HCT116 (cell line): ENCODE results near the gene SLC5A6. TPM values are rescaled to one million over a fixed set of nuclear protein-coding genes. Genes with fewer than 3 reads are reported as not detected.

Source experiments
- ATAC-seq: fragments of 200-7000 bp; cut with Tn5 transposase; 2 replicates; pipeline ENCODE4 v1.9.1; 2020; ENCODE audit warnings: mild to moderate bottlenecking, moderate library complexity
- BruUV-seq: library from RNA; stranded (reverse); fragments of 400-500 nt; replicated peaks from 2 replicates; lab custom pipeline; 2021; lab: Mats Ljungman, UMichigan
- CTCF ChIA-PET: fragments of 300-600 bp; sonication (Branson Sonifier 250); formaldehyde crosslinking; loops from one replicate; lab custom pipeline; 2021; ENCODE audit warnings: antibody characterized with exemption; lab: Charles Lee
- POLR2A ChIA-PET: fragments of 300-600, 350-600 bp; sonication (Branson Sonifier 250); formaldehyde crosslinking; loops from one replicate; lab custom pipeline; 2021; ENCODE audit warnings: antibody characterized with exemption; lab: Charles Lee
- RAD21 ChIA-PET, 2 experiments: fragments of 300-600 bp; sonication (Branson Sonifier 250); formaldehyde crosslinking; loops; one replicate each; lab custom pipeline; 2023; ENCODE audit warnings: low total read pairs in 2 of 2; ENCODE audit not compliant: uncharacterized antibody in 2 of 2, unreplicated experiment in 2 of 2, low non-redundant PET in 1 of 2; lab: Charles Lee
- DNase-seq: peaks from one replicate; pipeline ENCODE4 v3.0.0-alpha.2; 2010; ENCODE audit warnings: low read depth, low spot score
- H2AFZ ChIP-seq: fragments of 200-600 bp; shearing (Covaris generic), sonication (generic); 2 replicates; pipeline ENCODE4 v1.6.1; 2017; ENCODE audit warnings: low read depth, mixed run types, mixed read lengths, antibody characterized with exemption, low read length; ENCODE audit not compliant: poor library complexity, severe bottlenecking
- H3K27ac ChIP-seq: 2 replicates; pipeline ENCODE4 v1.5.1; 2012; ENCODE audit warnings: low read depth, low read length
- H3K27me3 ChIP-seq: fragments of 200-600 bp; sonication (generic); 2 replicates; pipeline ENCODE4 v1.6.1; 2016; ENCODE audit warnings: mixed run types, low read length, mixed read lengths; ENCODE audit not compliant: insufficient read depth
- H3K36me3 ChIP-seq, 2 experiments: fragments of 200-500 bp in 1 of 2; fragments of 200-600 bp in 1 of 2; sonication (Bioruptor generic) in 1 of 2; sonication (generic) in 1 of 2; 2 replicates each; pipeline versions ENCODE4 v1.5.1 to v1.6.1; 2014 to 2016; ENCODE audit warnings: low read length in 2 of 2, inconsistent platforms in 1 of 2, mixed read lengths in 1 of 2, mixed run types in 1 of 2; ENCODE audit not compliant: insufficient read depth in 2 of 2, control insufficient read depth in 1 of 2
- H3K4me1 ChIP-seq, 2 experiments: fragments of 200-600 bp in 1 of 2; sonication (generic) in 1 of 2; 2 replicates each; pipeline versions ENCODE4 v1.5.1 to v1.6.1; 2012 to 2017; ENCODE audit warnings: low read length in 2 of 2, inconsistent platforms in 1 of 2, mild to moderate bottlenecking in 1 of 2, mixed read lengths in 1 of 2, mixed run types in 1 of 2, moderate library complexity in 1 of 2; ENCODE audit not compliant: insufficient read depth in 2 of 2, control insufficient read depth in 1 of 2
- H3K4me2 ChIP-seq: fragments of 200-600 bp; sonication (generic); 2 replicates; pipeline ENCODE4 v1.6.1; 2017; ENCODE audit warnings: mixed run types, low read length, mixed read lengths
- H3K4me3 ChIP-seq, 2 experiments: fragments of 200-600 bp in 1 of 2; sonication (generic) in 1 of 2; replicated peaks in 1 of 2; 2 replicates each; pipeline ENCODE4 v1.5.1; 2011 to 2016; ENCODE audit warnings: low read length in 2 of 2, control low read depth in 1 of 2, low read depth in 1 of 2, mild to moderate bottlenecking in 1 of 2, mixed read lengths in 1 of 2, mixed run types in 1 of 2
- H3K79me2 ChIP-seq: fragments of 200-600 bp; sonication (generic); 2 replicates; pipeline ENCODE4 v1.6.1; 2017; ENCODE audit warnings: mild to moderate bottlenecking, mixed run types, low read length, moderate library complexity, mixed read lengths; ENCODE audit not compliant: insufficient read depth
- H3K9ac ChIP-seq: fragments of 200-600 bp; sonication (generic); 2 replicates; pipeline ENCODE4 v1.6.1; 2016; ENCODE audit warnings: low read length, mixed read lengths
- H3K9me2 ChIP-seq: fragments of 200-600 bp; sonication (generic), shearing (Covaris generic); 2 replicates; pipeline ENCODE4 v1.6.1; 2017; ENCODE audit warnings: mixed run types, mild to moderate bottlenecking, moderate library complexity; ENCODE audit not compliant: insufficient read depth
- H3K9me3 ChIP-seq, 2 experiments: fragments of 200-500 bp in 1 of 2; fragments of 200-600 bp in 1 of 2; sonication (Bioruptor generic) in 1 of 2; sonication (generic) in 1 of 2; 2 replicates each; pipeline ENCODE4 v1.6.1; 2014 to 2017; ENCODE audit warnings: low read length in 2 of 2, mixed read lengths in 2 of 2, inconsistent platforms in 1 of 2, low read depth in 1 of 2, mild to moderate bottlenecking in 1 of 2, mixed run types in 1 of 2, moderate library complexity in 1 of 2; ENCODE audit not compliant: control insufficient read depth in 1 of 2, insufficient read depth in 1 of 2
- H4K20me1 ChIP-seq: fragments of 200-600 bp; sonication (generic), shearing (Covaris generic); 2 replicates; pipeline ENCODE4 v1.6.1; 2017; ENCODE audit warnings: mixed run types, mild to moderate bottlenecking, moderate library complexity; ENCODE audit not compliant: insufficient read depth
- CEBPB ChIP-seq: IDR thresholded peaks from 2 replicates; pipeline ENCODE4 v1.6.1; 2012; ENCODE audit warnings: low read depth
- EGR1 ChIP-seq: IDR thresholded peaks from 2 replicates; pipeline ENCODE4 v1.6.1; 2012; ENCODE audit warnings: low read depth
- ELF1 ChIP-seq: IDR thresholded peaks from 2 replicates; pipeline ENCODE4 v1.6.1; 2012; ENCODE audit warnings: low read depth, borderline replicate concordance
- EZH2 ChIP-seq: fragments of 200-600 bp; sonication (generic); IDR thresholded peaks from 2 replicates; pipeline ENCODE4 v1.6.1; 2017; ENCODE audit warnings: antibody characterized with exemption, mixed run types
- EZH2phosphoT487 ChIP-seq: fragments of 200-600 bp; IDR thresholded peaks from 2 replicates; pipeline ENCODE4 v1.6.1; 2018; ENCODE audit warnings: antibody characterized with exemption, borderline replicate concordance
- FOSL1 ChIP-seq: IDR thresholded peaks from 2 replicates; pipeline ENCODE4 v1.6.1; 2012; ENCODE audit warnings: low read depth
- JUND ChIP-seq: IDR thresholded peaks from 2 replicates; pipeline ENCODE4 v1.6.1; 2012
- POLR2A ChIP-seq: IDR thresholded peaks from 2 replicates; pipeline ENCODE4 v1.7.0; 2011; ENCODE audit warnings: borderline replicate concordance; ENCODE audit not compliant: insufficient read depth, insufficient read length; ENCODE audit errors: extremely low read depth
- POLR2AphosphoS5 ChIP-seq: IDR thresholded peaks from 2 replicates; pipeline ENCODE4 v1.6.1; 2011; ENCODE audit warnings: mild to moderate bottlenecking, low read depth, low read length, moderate library complexity
- RAD21 ChIP-seq: IDR thresholded peaks from 2 replicates; pipeline ENCODE4 v1.6.1; 2012; ENCODE audit warnings: low read depth, mild to moderate bottlenecking
- SRF ChIP-seq: IDR thresholded peaks from 2 replicates; pipeline ENCODE4 v1.6.1; 2012; ENCODE audit warnings: low read depth
- ZNF274 ChIP-seq: fragments of 200-500 bp; sonication (Bioruptor generic); IDR thresholded peaks from 2 replicates; pipeline ENCODE4 v1.6.1; 2014; ENCODE audit warnings: mild to moderate bottlenecking, low read depth, low read length, inconsistent platforms
- intact Hi-C: fragments of 100-400 bp; cut with micrococcal nuclease; formaldehyde crosslinking; loops from 2 replicates; pipeline ENCODE4 v1.10.0; 2022
- total RNA-seq: library from RNA; stranded (reverse); gene quantifications from one replicate; pipeline ENCODE4 v1.2.1, GENCODE V29; 2021; ENCODE audit not compliant: unreplicated experiment
- TF ChIP-seq, protein P1 (sequence below): IDR thresholded peaks from 2 replicates; pipeline ENCODE4 v1.6.1; 2012; ENCODE audit warnings: low read depth
- TF ChIP-seq, protein P2 (sequence below), 3 experiments: fragments of 200-600 bp in 1 of 3; sonication (generic) in 1 of 3; IDR thresholded peaks in 2 of 3; conservative IDR thresholded peaks in 1 of 3; 2 replicates each; pipeline ENCODE4 v1.5.1; 2012 to 2017; ENCODE audit warnings: low read depth in 2 of 3, low read length in 2 of 3, antibody characterized with exemption in 1 of 3, borderline replicate concordance in 1 of 3, control low read depth in 1 of 3, mild to moderate bottlenecking in 1 of 3, mixed read lengths in 1 of 3, mixed run types in 1 of 3, moderate library complexity in 1 of 3; ENCODE audit not compliant: insufficient read depth in 1 of 3
- TF ChIP-seq, protein P3 (sequence below): IDR thresholded peaks from 2 replicates; pipeline ENCODE4 v1.6.1; 2012

Gene SLC5A6
- total RNA-seq, 1 experiment from 2014 or later = 55.4 TPM

DNA sequence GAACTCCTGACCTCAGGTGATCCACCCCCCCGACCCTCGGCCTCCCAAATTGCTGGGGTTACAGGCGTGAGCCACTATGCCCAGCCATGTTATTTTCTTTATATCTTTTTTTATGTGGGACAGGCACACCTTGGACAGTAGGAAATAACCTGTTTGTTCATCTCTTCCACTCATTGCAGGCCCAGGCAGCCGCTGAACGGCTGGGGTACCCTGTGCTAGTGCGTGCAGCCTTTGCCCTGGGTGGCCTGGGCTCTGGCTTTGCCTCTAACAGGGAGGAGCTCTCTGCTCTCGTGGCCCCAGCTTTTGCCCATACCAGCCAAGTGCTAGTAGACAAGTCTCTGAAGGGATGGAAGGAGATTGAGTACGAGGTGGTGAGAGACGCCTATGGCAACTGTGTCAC lies 13.5 kb upstream of the SLC5A6 start:
- RAD21 ChIA-PET = no interaction called here
- H3K9me2 ChIP-seq = no peaks in the 10 kb centered on the region
- intact Hi-C loops = no loop called here
- H3K4me1 ChIP-seq = no peaks in the 10 kb centered on the region
- no peak for TF ChIP-seq RAD21
- TF ChIP-seq EZH2phosphoT487 = no peak
- no peak for TF ChIP-seq ZNF274
- no peak for ATAC-seq
- no peaks in the 10 kb centered on the region for H3K27me3 ChIP-seq
- peaks cover 39% of the 10 kb centered on the region for H3K79me2 ChIP-seq
- H3K9me3 ChIP-seq = no peaks in the 10 kb centered on the region
- no peak for DNase-seq
- H3K9ac ChIP-seq = no peak overlapping the region
- CTCF ChIA-PET = no interaction called here
- BruUV-seq = no TSS peak
- H4K20me1 ChIP-seq = peaks cover 10% of the 10 kb centered on the region
- no peak overlapping the region for H3K4me3 ChIP-seq
- no peak overlapping the region for H3K4me2 ChIP-seq
- no peak overlapping the region for H3K27ac ChIP-seq
- H2AFZ ChIP-seq = no peak overlapping the region
- H3K36me3 ChIP-seq = peaks cover 57 to 73% of the 10 kb centered on the region in 2 experiments
- POLR2A ChIA-PET = no interaction called here

DNA sequence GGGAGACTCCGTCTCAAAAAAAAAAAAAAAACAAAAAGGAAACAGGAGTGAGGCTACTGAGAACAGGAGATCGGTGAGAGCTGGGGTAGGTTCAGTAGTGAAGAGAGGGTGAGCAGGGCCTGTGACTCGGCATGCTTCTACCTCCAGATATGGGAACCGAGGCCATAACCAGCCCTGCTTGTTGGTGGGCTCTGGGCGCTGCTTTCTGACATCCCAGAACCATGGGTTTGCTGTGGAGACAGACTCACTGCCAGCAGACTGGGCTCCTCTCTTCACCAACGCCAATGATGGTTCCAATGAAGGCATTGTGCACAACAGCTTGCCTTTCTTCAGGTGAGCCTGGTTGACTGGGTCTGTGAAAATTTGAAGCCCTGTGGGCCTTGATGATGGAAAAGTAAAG lies 11.3 kb upstream of the SLC5A6 start:
- Histone ChIP-seq H4K20me1 (peaks cover 10% of the 10 kb centered on the region), H3K36me3 (peaks cover 51 to 81% of the 10 kb centered on the region in 2 experiments), H3K9me3 (no peaks in the 10 kb centered on the region), H3K27me3 (no peaks in the 10 kb centered on the region), H2AFZ (no peak overlapping the region), H3K9ac (no peak overlapping the region), H3K79me2 (peaks cover 59% of the 10 kb centered on the region), H3K4me3 (no peak overlapping the region), H3K4me1 (peaks cover 2 to 4% of the 10 kb centered on the region in 2 experiments; a peak in 2 of 4 replicates), H3K27ac (no peak overlapping the region), H3K4me2 (no peak overlapping the region), H3K9me2 (no peaks in the 10 kb centered on the region)
- POLR2A ChIA-PET = no interaction called here
- DNase-seq (no peak), ATAC-seq (no peak)
- RAD21 ChIA-PET = no interaction called here
- no TSS peak for BruUV-seq
- intact Hi-C loops = no loop called here
- CTCF ChIA-PET = no interaction called here
- no peak for TF ChIP-seq EZH2
- no peak for TF ChIP-seq ZNF274
- TF ChIP-seq POLR2AphosphoS5 = no peak
- no peak for TF ChIP-seq FOSL1
- TF ChIP-seq SRF = no peak
- TF ChIP-seq EZH2phosphoT487 = no peak
- no peak for TF ChIP-seq CEBPB
- TF ChIP-seq RAD21 = no peak
- TF ChIP-seq, protein P1, sequence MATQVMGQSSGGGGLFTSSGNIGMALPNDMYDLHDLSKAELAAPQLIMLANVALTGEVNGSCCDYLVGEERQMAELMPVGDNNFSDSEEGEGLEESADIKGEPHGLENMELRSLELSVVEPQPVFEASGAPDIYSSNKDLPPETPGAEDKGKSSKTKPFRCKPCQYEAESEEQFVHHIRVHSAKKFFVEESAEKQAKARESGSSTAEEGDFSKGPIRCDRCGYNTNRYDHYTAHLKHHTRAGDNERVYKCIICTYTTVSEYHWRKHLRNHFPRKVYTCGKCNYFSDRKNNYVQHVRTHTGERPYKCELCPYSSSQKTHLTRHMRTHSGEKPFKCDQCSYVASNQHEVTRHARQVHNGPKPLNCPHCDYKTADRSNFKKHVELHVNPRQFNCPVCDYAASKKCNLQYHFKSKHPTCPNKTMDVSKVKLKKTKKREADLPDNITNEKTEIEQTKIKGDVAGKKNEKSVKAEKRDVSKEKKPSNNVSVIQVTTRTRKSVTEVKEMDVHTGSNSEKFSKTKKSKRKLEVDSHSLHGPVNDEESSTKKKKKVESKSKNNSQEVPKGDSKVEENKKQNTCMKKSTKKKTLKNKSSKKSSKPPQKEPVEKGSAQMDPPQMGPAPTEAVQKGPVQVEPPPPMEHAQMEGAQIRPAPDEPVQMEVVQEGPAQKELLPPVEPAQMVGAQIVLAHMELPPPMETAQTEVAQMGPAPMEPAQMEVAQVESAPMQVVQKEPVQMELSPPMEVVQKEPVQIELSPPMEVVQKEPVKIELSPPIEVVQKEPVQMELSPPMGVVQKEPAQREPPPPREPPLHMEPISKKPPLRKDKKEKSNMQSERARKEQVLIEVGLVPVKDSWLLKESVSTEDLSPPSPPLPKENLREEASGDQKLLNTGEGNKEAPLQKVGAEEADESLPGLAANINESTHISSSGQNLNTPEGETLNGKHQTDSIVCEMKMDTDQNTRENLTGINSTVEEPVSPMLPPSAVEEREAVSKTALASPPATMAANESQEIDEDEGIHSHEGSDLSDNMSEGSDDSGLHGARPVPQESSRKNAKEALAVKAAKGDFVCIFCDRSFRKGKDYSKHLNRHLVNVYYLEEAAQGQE = no peak
- no peak for TF ChIP-seq EGR1
- TF ChIP-seq ELF1 = no peak
- TF ChIP-seq POLR2A = no peak
- TF ChIP-seq, protein P2, sequence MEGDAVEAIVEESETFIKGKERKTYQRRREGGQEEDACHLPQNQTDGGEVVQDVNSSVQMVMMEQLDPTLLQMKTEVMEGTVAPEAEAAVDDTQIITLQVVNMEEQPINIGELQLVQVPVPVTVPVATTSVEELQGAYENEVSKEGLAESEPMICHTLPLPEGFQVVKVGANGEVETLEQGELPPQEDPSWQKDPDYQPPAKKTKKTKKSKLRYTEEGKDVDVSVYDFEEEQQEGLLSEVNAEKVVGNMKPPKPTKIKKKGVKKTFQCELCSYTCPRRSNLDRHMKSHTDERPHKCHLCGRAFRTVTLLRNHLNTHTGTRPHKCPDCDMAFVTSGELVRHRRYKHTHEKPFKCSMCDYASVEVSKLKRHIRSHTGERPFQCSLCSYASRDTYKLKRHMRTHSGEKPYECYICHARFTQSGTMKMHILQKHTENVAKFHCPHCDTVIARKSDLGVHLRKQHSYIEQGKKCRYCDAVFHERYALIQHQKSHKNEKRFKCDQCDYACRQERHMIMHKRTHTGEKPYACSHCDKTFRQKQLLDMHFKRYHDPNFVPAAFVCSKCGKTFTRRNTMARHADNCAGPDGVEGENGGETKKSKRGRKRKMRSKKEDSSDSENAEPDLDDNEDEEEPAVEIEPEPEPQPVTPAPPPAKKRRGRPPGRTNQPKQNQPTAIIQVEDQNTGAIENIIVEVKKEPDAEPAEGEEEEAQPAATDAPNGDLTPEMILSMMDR (IDR thresholded peaks at IDR 0.05 in 2 of 3, conservative IDR thresholded peaks at IDR 0.05 in 1 of 3; ENCODE audit: borderline replicate concordance in 1 of 3, insufficient read depth in 1 of 3, low read depth in 2 of 3, low read length in 2 of 3) = no peak
- TF ChIP-seq, protein P3, sequence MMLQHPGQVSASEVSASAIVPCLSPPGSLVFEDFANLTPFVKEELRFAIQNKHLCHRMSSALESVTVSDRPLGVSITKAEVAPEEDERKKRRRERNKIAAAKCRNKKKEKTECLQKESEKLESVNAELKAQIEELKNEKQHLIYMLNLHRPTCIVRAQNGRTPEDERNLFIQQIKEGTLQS = no peak
- TF ChIP-seq JUND = no peak
